K562 (cell line): ENCODE measurements around the gene SLC38A10. TPM values are rescaled to one million over a fixed set of nuclear protein-coding genes. Genes with fewer than 3 reads are reported as not detected.

Experiments used
- ATF7 ChIP-seq: fragments of 450-650 bp; IDR thresholded peaks from 2 replicates; pipeline ENCODE4 v1.7.1; 2014; ENCODE audit warnings: mild to moderate bottlenecking, moderate library complexity
- CBX3 ChIP-seq, 2 experiments: IDR thresholded peaks; 1 replicate in 1 of 2; 2 replicates in 1 of 2; pipeline ENCODE4 v1.6.1; 2012; ENCODE audit warnings: inconsistent platforms in 2 of 2, low read length in 2 of 2, borderline replicate concordance in 1 of 2, control low read depth in 1 of 2
- KDM5B ChIP-seq: fragments of 200-600 bp; sonication (generic); IDR thresholded peaks from 2 replicates; pipeline ENCODE4 v1.6.1; 2012; ENCODE audit warnings: low read depth, mild to moderate bottlenecking, moderate library complexity, low read length, control low read depth, inconsistent platforms; ENCODE audit not compliant: insufficient replicate concordance
- LEF1 ChIP-seq: fragments of 450-650 bp; IDR thresholded peaks from 2 replicates; pipeline ENCODE4 v1.6.1; 2016; ENCODE audit warnings: mild to moderate bottlenecking
- MAZ ChIP-seq, 2 experiments: fragments of 450-650 bp in 1 of 2; sonication (generic) in 1 of 2; formaldehyde crosslinking; IDR thresholded peaks in 1 of 2; conservative IDR thresholded peaks in 1 of 2; 2 replicates each; pipeline versions ENCODE4 v1.4.0 to v1.5.0; 2020; ENCODE audit warnings: mild to moderate bottlenecking in 1 of 2, missing genetic modification reagents in 1 of 2
- NFRKB ChIP-seq: fragments of 450-650 bp; IDR thresholded peaks from 2 replicates; pipeline ENCODE4 v1.6.1; 2016; ENCODE audit warnings: low read depth
- NR2C2 ChIP-seq, 2 experiments: fragments of 200-800 bp in 1 of 2; sonication (Bioruptor generic) in 1 of 2; sonication (generic) in 1 of 2; formaldehyde crosslinking in 1 of 2; IDR thresholded peaks; 2 replicates each; pipeline versions ENCODE4 v1.6.1 to v1.8.0; 2016 to 2022; ENCODE audit warnings: mild to moderate bottlenecking in 1 of 2, missing compliant biosample characterization in 1 of 2, missing genetic modification characterization in 1 of 2, missing genetic modification reagents in 1 of 2
- RBBP5 ChIP-seq: fragments of 200-600 bp; sonication (generic); IDR thresholded peaks from 2 replicates; pipeline ENCODE4 v1.6.1; 2012; ENCODE audit warnings: borderline replicate concordance, mild to moderate bottlenecking, low read length, control low read depth, inconsistent platforms; ENCODE audit not compliant: insufficient read depth, poor library complexity, severe bottlenecking
- SP2 ChIP-seq: IDR thresholded peaks from 2 replicates; pipeline ENCODE4 v1.6.1; 2011; ENCODE audit warnings: mild to moderate bottlenecking, low read depth, low read length, moderate library complexity; ENCODE audit not compliant: poor library complexity, severe bottlenecking; ENCODE audit errors: extremely low read depth
- polyA plus RNA-seq, 8 experiments: library from polyadenylated mRNA; depleted of rRNA in 4 of 8; stranded (reverse) in 5 of 8; unstranded in 3 of 8; fragments of >200 nt; fragmentation: Nextera tagmentation in 2 of 8; fragmentation: Illumina TruSeq in 1 of 8; extraction: Ambion mirVana in 2 of 8; extraction: Trizol in 1 of 8; gene quantifications; 2 replicates each; pipeline versions ENCODE4 v1.2.1 to v1.2.3, GENCODE V29; 2011 to 2014; ENCODE audit warnings: inconsistent platforms in 1 of 8, missing spikeins in 1 of 8
- total RNA-seq, 7 experiments: library from RNA; depleted of rRNA in 6 of 7; stranded (reverse); fragments of >200 nt in 6 of 7; fragmentation: Illumina TruSeq in 2 of 7; extraction: Trizol in 2 of 7; gene quantifications; 2 replicates each; pipeline versions ENCODE4 v1.2.1 to v1.2.3, GENCODE V29; 2011 to 2021; ENCODE audit warnings: low replicate concordance in 1 of 7
- TF ChIP-seq, protein P1 (sequence below): fragments of 250-450 bp; sonication (Bioruptor Pico); IDR thresholded peaks from 2 replicates; pipeline ENCODE4 v1.8.0; 2021; ENCODE audit warnings: moderate library complexity, mild to moderate bottlenecking, inconsistent platforms
- TF ChIP-seq, protein P2 (sequence below): sonication (generic); formaldehyde crosslinking; IDR thresholded peaks from 2 replicates; pipeline ENCODE4 v1.8.0; 2022; ENCODE audit warnings: missing genetic modification reagents, mild to moderate bottlenecking, moderate library complexity, borderline replicate concordance
- TF ChIP-seq, protein P3 (sequence below): fragments of 200-800 bp; sonication (Bioruptor generic); IDR thresholded peaks from 2 replicates; pipeline ENCODE4 v1.6.1; 2016; ENCODE audit warnings: missing genetic modification characterization, missing compliant biosample characterization
- TF ChIP-seq, protein P4 (sequence below): sonication (generic); formaldehyde crosslinking; IDR thresholded peaks from 2 replicates; pipeline ENCODE4 v1.8.1; 2023; ENCODE audit warnings: missing genetic modification reagents, mild to moderate bottlenecking, borderline replicate concordance

The SLC38A10 gene
- total and polyA plus RNA-seq, 9 of the 15 experiments (the other 6 are each of a cell fraction or from before 2014, with no cell fraction given): 0.45 to 54.2 (median 13.8) TPM

DNA sequence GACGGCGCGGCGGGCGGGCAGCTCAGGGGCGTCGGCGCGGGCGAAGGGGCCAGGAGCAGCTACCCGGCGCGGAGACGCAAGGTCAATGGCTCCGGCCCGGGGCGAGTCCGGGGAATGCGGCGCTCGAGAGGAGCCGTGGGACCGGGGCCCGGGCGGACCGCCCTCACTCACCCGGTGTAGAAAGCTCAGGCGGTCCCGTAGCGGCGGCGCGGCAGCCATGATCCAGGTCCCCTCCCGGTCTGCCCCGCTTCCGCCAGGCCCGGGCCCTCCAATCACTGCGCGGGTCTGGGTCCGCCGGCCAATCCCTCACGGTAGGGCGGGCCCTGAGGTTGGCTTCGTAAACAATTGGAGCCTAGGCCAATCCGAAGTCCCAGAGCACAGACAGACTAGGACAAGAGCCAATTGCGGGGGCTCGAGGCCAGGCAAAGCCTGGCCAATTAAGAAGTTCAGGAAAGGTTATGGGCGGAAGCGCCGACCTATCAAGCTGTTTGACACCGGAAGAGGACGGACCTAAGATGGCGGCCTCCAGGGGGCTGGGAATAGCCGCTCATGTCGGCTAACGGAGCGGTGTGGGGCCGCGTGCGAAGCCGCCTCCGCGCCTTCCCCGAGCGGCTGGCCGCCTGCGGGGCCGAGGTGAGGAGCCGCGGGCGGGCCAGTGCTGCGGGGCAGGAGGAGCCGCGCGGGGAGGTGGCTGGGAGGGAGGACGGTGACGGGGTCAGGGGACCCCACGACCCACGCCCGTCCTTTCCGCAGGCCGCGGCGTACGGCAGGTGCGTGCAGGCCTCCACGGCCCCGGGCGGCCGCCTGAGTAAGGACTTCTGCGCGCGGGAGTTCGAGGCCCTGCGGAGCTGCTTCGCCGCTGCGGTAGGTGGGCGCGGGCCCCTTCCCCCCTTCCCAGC is 56.0 kb downstream of the SLC38A10 start, which contains the start of the genes NDUFAF8 and TEPSIN (continued):
- peak; percentile 97 for TF ChIP-seq SP2
- TF ChIP-seq NFRKB: peak; percentile 92
- TF ChIP-seq KDM5B: peak; percentile 61
- TF ChIP-seq, protein P1, sequence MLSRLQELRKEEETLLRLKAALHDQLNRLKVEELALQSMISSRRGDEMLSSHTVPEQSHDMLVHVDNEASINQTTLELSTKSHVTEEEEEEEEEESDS (CRISPR knock-in tag): no peak
- peak; percentile 79 for TF ChIP-seq LEF1
- TF ChIP-seq NR2C2 (CRISPR knock-in tag; IDR thresholded peaks at IDR 0.05): no peak
- TF ChIP-seq NR2C2 (tag; IDR thresholded peaks at IDR 0.05): peak; percentile 98
- TF ChIP-seq, protein P2, sequence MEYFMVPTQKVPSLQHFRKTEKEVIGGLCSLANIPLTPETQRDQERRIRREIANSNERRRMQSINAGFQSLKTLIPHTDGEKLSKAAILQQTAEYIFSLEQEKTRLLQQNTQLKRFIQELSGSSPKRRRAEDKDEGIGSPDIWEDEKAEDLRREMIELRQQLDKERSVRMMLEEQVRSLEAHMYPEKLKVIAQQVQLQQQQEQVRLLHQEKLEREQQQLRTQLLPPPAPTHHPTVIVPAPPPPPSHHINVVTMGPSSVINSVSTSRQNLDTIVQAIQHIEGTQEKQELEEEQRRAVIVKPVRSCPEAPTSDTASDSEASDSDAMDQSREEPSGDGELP (CRISPR knock-in tag): peak; percentile 54; the same call in 1 of the 2 replicates
- TF ChIP-seq, protein P3, sequence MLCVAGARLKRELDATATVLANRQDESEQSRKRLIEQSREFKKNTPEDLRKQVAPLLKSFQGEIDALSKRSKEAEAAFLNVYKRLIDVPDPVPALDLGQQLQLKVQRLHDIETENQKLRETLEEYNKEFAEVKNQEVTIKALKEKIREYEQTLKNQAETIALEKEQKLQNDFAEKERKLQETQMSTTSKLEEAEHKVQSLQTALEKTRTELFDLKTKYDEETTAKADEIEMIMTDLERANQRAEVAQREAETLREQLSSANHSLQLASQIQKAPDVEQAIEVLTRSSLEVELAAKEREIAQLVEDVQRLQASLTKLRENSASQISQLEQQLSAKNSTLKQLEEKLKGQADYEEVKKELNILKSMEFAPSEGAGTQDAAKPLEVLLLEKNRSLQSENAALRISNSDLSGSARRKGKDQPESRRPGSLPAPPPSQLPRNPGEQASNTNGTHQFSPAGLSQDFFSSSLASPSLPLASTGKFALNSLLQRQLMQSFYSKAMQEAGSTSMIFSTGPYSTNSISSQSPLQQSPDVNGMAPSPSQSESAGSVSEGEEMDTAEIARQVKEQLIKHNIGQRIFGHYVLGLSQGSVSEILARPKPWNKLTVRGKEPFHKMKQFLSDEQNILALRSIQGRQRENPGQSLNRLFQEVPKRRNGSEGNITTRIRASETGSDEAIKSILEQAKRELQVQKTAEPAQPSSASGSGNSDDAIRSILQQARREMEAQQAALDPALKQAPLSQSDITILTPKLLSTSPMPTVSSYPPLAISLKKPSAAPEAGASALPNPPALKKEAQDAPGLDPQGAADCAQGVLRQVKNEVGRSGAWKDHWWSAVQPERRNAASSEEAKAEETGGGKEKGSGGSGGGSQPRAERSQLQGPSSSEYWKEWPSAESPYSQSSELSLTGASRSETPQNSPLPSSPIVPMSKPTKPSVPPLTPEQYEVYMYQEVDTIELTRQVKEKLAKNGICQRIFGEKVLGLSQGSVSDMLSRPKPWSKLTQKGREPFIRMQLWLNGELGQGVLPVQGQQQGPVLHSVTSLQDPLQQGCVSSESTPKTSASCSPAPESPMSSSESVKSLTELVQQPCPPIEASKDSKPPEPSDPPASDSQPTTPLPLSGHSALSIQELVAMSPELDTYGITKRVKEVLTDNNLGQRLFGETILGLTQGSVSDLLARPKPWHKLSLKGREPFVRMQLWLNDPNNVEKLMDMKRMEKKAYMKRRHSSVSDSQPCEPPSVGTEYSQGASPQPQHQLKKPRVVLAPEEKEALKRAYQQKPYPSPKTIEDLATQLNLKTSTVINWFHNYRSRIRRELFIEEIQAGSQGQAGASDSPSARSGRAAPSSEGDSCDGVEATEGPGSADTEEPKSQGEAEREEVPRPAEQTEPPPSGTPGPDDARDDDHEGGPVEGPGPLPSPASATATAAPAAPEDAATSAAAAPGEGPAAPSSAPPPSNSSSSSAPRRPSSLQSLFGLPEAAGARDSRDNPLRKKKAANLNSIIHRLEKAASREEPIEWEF: no peak
- TF ChIP-seq CBX3 (IDR thresholded peaks at IDR 0.05; ENCODE audit: borderline replicate concordance in 1 of 2, low read length in 2 of 2): no peak
- TF ChIP-seq, protein P4, sequence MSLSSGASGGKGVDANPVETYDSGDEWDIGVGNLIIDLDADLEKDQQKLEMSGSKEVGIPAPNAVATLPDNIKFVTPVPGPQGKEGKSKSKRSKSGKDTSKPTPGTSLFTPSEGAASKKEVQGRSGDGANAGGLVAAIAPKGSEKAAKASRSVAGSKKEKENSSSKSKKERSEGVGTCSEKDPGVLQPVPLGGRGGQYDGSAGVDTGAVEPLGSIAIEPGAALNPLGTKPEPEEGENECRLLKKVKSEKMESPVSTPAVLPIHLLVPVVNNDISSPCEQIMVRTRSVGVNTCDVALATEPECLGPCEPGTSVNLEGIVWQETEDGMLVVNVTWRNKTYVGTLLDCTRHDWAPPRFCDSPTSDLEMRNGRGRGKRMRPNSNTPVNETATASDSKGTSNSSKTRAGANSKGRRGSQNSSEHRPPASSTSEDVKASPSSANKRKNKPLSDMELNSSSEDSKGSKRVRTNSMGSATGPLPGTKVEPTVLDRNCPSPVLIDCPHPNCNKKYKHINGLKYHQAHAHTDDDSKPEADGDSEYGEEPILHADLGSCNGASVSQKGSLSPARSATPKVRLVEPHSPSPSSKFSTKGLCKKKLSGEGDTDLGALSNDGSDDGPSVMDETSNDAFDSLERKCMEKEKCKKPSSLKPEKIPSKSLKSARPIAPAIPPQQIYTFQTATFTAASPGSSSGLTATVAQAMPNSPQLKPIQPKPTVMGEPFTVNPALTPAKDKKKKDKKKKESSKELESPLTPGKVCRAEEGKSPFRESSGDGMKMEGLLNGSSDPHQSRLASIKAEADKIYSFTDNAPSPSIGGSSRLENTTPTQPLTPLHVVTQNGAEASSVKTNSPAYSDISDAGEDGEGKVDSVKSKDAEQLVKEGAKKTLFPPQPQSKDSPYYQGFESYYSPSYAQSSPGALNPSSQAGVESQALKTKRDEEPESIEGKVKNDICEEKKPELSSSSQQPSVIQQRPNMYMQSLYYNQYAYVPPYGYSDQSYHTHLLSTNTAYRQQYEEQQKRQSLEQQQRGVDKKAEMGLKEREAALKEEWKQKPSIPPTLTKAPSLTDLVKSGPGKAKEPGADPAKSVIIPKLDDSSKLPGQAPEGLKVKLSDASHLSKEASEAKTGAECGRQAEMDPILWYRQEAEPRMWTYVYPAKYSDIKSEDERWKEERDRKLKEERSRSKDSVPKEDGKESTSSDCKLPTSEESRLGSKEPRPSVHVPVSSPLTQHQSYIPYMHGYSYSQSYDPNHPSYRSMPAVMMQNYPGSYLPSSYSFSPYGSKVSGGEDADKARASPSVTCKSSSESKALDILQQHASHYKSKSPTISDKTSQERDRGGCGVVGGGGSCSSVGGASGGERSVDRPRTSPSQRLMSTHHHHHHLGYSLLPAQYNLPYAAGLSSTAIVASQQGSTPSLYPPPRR (CRISPR knock-in tag): no peak
- TF ChIP-seq MAZ (CRISPR knock-in tag; conservative IDR thresholded peaks at IDR 0.05 in 1 of 2, IDR thresholded peaks at IDR 0.05 in 1 of 2): peak in 1 of 2 experiments; percentile 10; a peak in 3 of 4 replicates
- TF ChIP-seq RBBP5: peak; percentile 95
- peak; percentile 87 for TF ChIP-seq ATF7
